Transverse colon (tissue), 4 donors: Measurements from ENCODE around the gene SIL1. TPM values are rescaled to one million over a fixed set of nuclear protein-coding genes. Genes with fewer than 3 reads are reported as not detected.

Experiments
- DNase-seq: peaks from one replicate; pipeline ENCODE4 v3.0.0-alpha.2; 2019
- H3K27ac ChIP-seq, 4 donors: fragments of 200-600 bp; sonication (generic); 2 replicates each; pipeline ENCODE4 v1.5.1; 2016 to 2018; ENCODE audit warnings: inconsistent platforms in 4 of 4
- H3K27me3 ChIP-seq: fragments of 200-600 bp; sonication (generic); 2 replicates; pipeline ENCODE4 v1.5.1; 2017; ENCODE audit warnings: inconsistent platforms
- H3K36me3 ChIP-seq, 4 donors: fragments of 200-600 bp; sonication (generic); 2 replicates each; pipeline ENCODE4 v1.5.1; 2017 to 2019; ENCODE audit warnings: inconsistent platforms in 4 of 4
- H3K4me1 ChIP-seq, 4 donors: fragments of 200-600 bp; sonication (generic); 2 replicates each; pipeline ENCODE4 v1.5.1; 2017 to 2020; ENCODE audit warnings: inconsistent platforms in 4 of 4
- H3K4me3 ChIP-seq, 4 donors: fragments of 200-600 bp; sonication (generic); 1 replicate in 1 of 4; 2 replicates in 3 of 4; pipeline versions ENCODE4 v1.5.1 to v1.6.1; 2017 to 2019; ENCODE audit warnings: inconsistent platforms in 4 of 4
- H3K9me3 ChIP-seq, 2 donors: fragments of 200-600 bp; sonication (generic); 2 replicates each; pipeline ENCODE4 v1.5.1; 2017 to 2019; ENCODE audit warnings: inconsistent platforms in 2 of 2
- EP300 ChIP-seq: sonication (generic); formaldehyde crosslinking; IDR thresholded peaks from one replicate; pipeline ENCODE4 v1.6.1; 2017; ENCODE audit warnings: antibody characterized with exemption, low read depth
- POLR2A ChIP-seq: fragments of 450-650 bp; IDR thresholded peaks from one replicate; pipeline ENCODE4 v1.6.1; 2016; ENCODE audit warnings: antibody characterized with exemption, mild to moderate bottlenecking, moderate library complexity
- POLR2AphosphoS5 ChIP-seq, 3 donors: sonication (generic); formaldehyde crosslinking; IDR thresholded peaks; one replicate each; pipeline ENCODE4 v1.6.1; 2016; ENCODE audit warnings: antibody characterized with exemption in 3 of 3
- WGBS, 2 donors: methylation state at CpG; one replicate each; pipeline ENCODE4 v1.1.5; 2018; ENCODE audit warnings: low coverage in 1 of 2; 5-methylcytosine and 5-hydroxymethylcytosine counted together
- in situ Hi-C, 4 donors: fragments of 200-750 bp; cut with MboI; loops; one replicate each; pipeline versions ENCODE4 v1.15.0 to v1.15.1; 2017; ENCODE audit warnings: low sequenced_read_pairs in 3 of 4, low pct_ligation_motif_present in 1 of 4, low pct_unique_long_range_greater_than_20kb in 1 of 4
- intact Hi-C: fragments of 100-400 bp; cut with DNase I; formaldehyde crosslinking; loops from one replicate; pipeline ENCODE4 v1.15.1; 2023; ENCODE audit warnings: low total_unique reads
- total RNA-seq, 4 donors: library from RNA; depleted of rRNA; stranded (reverse); fragments of >200 nt; gene quantifications; one replicate each; pipeline ENCODE4 v1.1.0, GENCODE V29; 2016
- TF ChIP-seq, protein P1 (sequence below), 5 experiments: fragments of 200-600 bp in 3 of 5; fragments of 450-650 bp in 2 of 5; sonication (generic) in 3 of 5; IDR thresholded peaks; 1 replicate in 2 of 5; 2 replicates in 3 of 5; pipeline ENCODE4 v1.5.1; 2016 to 2017; ENCODE audit warnings: antibody characterized with exemption in 5 of 5, inconsistent platforms in 3 of 5, mild to moderate bottlenecking in 2 of 5, moderate library complexity in 1 of 5

SIL1 gene
- total RNA-seq, 4 donors from 2014 or later, result 11.1 to 38.1 (median 29.0) TPM

DNA sequence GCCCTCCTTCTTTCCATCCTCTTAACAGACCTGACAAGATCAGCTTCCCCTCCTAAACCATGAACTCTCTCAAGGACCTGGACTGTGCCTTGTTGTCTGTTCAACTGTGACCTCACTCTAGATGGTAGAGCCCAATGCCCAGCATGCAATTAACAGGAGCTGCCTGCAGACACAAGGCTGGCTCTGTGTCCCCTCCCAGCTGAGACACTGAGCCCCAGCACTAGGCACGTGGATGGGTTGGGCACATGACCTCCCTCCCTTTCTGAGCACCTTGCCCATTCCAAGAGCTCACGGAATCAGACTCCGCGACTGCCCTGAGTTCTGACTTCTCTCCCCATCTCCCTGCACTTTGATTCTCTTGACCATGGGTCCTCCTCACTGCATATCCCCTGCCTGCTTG lies 229.6 kb downstream of the SIL1 start:
- DNase-seq, result no peak
- in situ Hi-C loops (no loop called here), intact Hi-C loops (no loop called here)
- Histone ChIP-seq H3K9me3 (no peaks in the 10 kb centered on the region), H3K36me3 (no peaks in the 10 kb centered on the region), H3K27me3 (no peaks in the 10 kb centered on the region), H3K27ac (no peak overlapping the region), H3K4me1 (peaks cover 0 to 43% (median 14%) of the 10 kb centered on the region in 4 donors), H3K4me3 (no peak overlapping the region)
- TF ChIP-seq POLR2AphosphoS5 (IDR thresholded peaks at IDR 0.05), result no peak
- TF ChIP-seq, protein P1, sequence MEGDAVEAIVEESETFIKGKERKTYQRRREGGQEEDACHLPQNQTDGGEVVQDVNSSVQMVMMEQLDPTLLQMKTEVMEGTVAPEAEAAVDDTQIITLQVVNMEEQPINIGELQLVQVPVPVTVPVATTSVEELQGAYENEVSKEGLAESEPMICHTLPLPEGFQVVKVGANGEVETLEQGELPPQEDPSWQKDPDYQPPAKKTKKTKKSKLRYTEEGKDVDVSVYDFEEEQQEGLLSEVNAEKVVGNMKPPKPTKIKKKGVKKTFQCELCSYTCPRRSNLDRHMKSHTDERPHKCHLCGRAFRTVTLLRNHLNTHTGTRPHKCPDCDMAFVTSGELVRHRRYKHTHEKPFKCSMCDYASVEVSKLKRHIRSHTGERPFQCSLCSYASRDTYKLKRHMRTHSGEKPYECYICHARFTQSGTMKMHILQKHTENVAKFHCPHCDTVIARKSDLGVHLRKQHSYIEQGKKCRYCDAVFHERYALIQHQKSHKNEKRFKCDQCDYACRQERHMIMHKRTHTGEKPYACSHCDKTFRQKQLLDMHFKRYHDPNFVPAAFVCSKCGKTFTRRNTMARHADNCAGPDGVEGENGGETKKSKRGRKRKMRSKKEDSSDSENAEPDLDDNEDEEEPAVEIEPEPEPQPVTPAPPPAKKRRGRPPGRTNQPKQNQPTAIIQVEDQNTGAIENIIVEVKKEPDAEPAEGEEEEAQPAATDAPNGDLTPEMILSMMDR (IDR thresholded peaks at IDR 0.05), result no peak
- WGBS, 2 donors, result 83% methylated on average over 4 of the region's 4 CpGs; no CpG with 5 or more reads in 1 of the 2 donors

DNA sequence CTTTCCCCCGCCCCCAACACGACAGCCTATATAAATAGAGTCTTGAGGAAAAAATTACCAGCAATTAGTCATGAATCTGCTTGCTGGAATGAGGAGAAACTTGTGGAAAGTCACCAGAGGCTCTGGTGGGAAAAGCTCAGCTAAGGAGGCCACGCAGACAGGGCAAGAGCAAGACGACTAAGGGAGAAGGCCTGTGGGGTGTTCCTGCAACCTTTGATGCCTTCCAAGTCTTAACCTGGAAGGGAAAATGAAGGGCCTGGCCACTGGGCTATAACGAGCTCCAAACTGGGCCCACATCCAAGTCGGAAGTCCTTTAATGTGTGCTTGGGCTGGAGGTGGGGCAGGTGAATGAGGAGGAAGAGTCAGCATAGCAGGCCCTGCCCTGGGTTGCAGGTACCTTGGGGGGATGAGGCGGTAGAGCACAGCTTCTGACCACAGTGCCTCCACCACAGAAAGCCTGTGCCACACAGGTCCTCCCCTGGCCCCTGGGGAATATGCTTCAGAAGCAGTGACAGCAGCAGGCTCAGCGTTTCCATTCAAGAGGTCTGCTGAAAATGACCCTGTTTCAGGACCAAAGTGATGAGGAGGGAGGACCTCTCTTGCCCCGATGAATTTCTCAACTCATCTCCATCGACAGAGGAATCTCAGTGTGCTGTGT lies 230.2 kb downstream of the SIL1 start:
- Histone ChIP-seq H3K4me1 (peaks cover 0 to 44% (median 14%) of the 10 kb centered on the region in 4 donors), H3K27ac (peak overlapping the region in 3 of 4 donors; percentile 8 to 34 (median 18))
- in situ Hi-C loops, result no loop called here

DNA sequence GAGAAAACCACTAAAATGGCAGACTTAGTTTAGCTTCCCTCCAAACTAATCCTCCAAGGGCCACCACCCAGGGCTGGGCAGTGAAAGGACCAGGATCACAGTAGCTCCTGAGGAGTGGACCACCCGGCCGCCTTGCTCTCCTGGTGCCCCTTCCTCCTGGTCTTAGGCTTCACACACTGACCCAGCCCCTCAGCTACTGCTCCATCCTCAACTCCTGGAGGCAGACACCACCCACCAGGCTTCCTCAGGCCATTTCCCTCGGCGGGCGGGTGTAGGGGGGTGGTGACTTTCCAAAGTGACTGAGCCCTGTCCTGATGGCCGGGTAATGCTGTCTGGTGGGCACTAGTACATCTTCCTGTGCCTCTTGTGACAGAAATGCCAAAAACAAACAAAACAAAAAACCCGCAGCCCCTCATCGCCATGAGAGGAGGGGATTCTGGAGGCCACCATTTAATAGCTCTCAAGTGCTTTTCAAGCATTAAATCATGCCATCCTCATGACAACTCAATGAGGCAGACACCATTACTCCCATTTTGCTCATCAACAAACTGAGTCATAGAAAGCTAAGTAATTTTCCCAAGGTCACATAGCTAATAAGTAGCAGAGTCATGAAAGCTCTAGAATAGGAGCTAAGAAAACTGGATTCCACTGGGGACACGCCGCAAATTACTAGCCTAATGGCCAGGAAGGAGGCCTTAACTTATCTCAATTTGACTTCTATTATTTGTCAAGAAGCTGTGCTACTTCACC lies 231.8 kb downstream of the SIL1 start:
- Histone ChIP-seq H3K4me3 (no peak overlapping the region), H3K9me3 (no peaks in the 10 kb centered on the region), H3K4me1 (peaks cover 0 to 50% (median 14%) of the 10 kb centered on the region in 4 donors), H3K36me3 (no peaks in the 10 kb centered on the region), H3K27me3 (no peaks in the 10 kb centered on the region), H3K27ac (no peak overlapping the region)
- in situ Hi-C loops, result no loop called here
- no peak for DNase-seq
- WGBS, 2 donors, result 97% methylated on average over 9 of the region's 10 CpGs; no CpG with 5 or more reads in 1 of the 2 donors
- TF ChIP-seq POLR2A (no peak), EP300 (no peak), POLR2AphosphoS5 (IDR thresholded peaks at IDR 0.05) (no peak)
- TF ChIP-seq, protein P1 (IDR thresholded peaks at IDR 0.05), result no peak
- intact Hi-C loops, result no loop called here

More for the DNA sequence above, 230.2 kb downstream of the SIL1 start:
- Histone ChIP-seq H3K27me3 (no peaks in the 10 kb centered on the region), H3K4me3 (no peak overlapping the region), H3K36me3 (no peaks in the 10 kb centered on the region), H3K9me3 (no peaks in the 10 kb centered on the region)
- intact Hi-C loops, result no loop called here
- DNase-seq, result peak; percentile 87
- WGBS, 2 donors, result 63 to 100% methylated on average over 1 to 10 of the region's 10 CpGs
- TF ChIP-seq POLR2AphosphoS5 (IDR thresholded peaks at IDR 0.05), result peak in 1 of 3 donors; percentile 55
- no peak for TF ChIP-seq EP300

DNA sequence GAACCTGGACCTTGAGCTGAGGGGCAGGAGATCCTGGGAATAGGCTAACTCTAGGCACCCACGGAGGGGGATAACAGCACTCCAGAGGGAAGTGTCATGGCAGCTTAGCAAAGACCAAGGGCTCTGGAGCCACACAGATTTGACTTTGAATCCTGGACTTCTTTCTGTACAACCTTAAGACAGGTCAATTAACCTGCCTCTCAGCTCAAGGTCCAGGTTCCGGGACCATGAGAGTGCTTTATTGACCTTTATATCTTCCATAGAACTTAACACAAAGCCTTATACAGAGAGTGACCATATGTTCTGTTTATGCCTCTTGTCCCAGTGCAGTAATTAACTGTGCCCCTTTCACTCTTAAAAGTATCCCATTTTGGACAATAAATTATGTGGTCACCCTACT lies 232.5 kb downstream of the SIL1 start:
- no peak for DNase-seq
- no peak overlapping the region for H3K27ac ChIP-seq

More for the DNA sequence above, 232.5 kb downstream of the SIL1 start:
- in situ Hi-C loops, result no loop called here
- no peaks in the 10 kb centered on the region for H3K36me3 ChIP-seq
- intact Hi-C loops, result no loop called here
- WGBS, 2 donors, result 82% methylated on average over 2 of the region's 2 CpGs; no CpG with 5 or more reads in 1 of the 2 donors
- TF ChIP-seq, protein P1 (IDR thresholded peaks at IDR 0.05), result no peak
- no peak for TF ChIP-seq POLR2A
- no peak for TF ChIP-seq EP300
- TF ChIP-seq POLR2AphosphoS5 (IDR thresholded peaks at IDR 0.05), result no peak
- peaks cover 0 to 44% (median 14%) of the 10 kb centered on the region in 4 donors for H3K4me1 ChIP-seq
- no peaks in the 10 kb centered on the region for H3K9me3 ChIP-seq
- H3K27me3 ChIP-seq, result no peaks in the 10 kb centered on the region
- H3K4me3 ChIP-seq, result no peak overlapping the region
